Ovary (tissue), 3 donors: Measurements from ENCODE around the gene FZD2.

Source experiments
- CTCF ChIP-seq, 3 donors: fragments of 450-650 bp in 2 of 3; fragments of 200-600 bp in 1 of 3; IDR thresholded peaks; one replicate each; pipeline versions ENCODE4 v1.5.1 to v1.8.0; 2016 to 2022; ENCODE audit warnings: antibody characterized with exemption in 3 of 3, mild to moderate bottlenecking in 1 of 3
- EP300 ChIP-seq: sonication (generic); formaldehyde crosslinking; IDR thresholded peaks from one replicate; pipeline ENCODE4 v1.6.1; 2017; ENCODE audit warnings: antibody characterized with exemption
- POLR2A ChIP-seq: fragments of 450-650 bp; IDR thresholded peaks from one replicate; pipeline ENCODE4 v1.6.1; 2017; ENCODE audit warnings: antibody characterized with exemption, mild to moderate bottlenecking, moderate library complexity
- donor health status: DM: no; HTN: no; CAD: no.

GRCh38 chr17:44589316-44590071 is 32.2 kb downstream of the FZD2 start:
- TF ChIP-seq CTCF (IDR thresholded peaks at IDR 0.05) (no peak), EP300 (no peak), POLR2A (no peak)
